DOHH2 (cell line): ENCODE results near the gene GLI3.

Experiments
- H3F3A ChIP-seq: fragments of 200-600 bp; sonication (generic), shearing (Covaris generic); 2 replicates; pipeline ENCODE4 v1.6.0; 2016; ENCODE audit warnings: antibody characterized with exemption, mild to moderate bottlenecking; ENCODE audit not compliant: control insufficient read depth, insufficient read depth
- H3K27ac ChIP-seq: fragments of 200-600 bp; sonication (generic); 2 replicates; pipeline ENCODE4 v1.5.1; 2014; ENCODE audit warnings: low read depth, mild to moderate bottlenecking, low read length, moderate library complexity
- H3K27me3 ChIP-seq: fragments of 200-600 bp; sonication (generic); 2 replicates; pipeline ENCODE4 v1.6.1; 2014; ENCODE audit warnings: mild to moderate bottlenecking, low read length, mixed read lengths; ENCODE audit not compliant: control insufficient read depth
- H3K36me3 ChIP-seq: fragments of 200-600 bp; sonication (generic); 2 replicates; pipeline ENCODE4 v1.6.1; 2014; ENCODE audit warnings: mild to moderate bottlenecking, low read length, moderate library complexity, mixed read lengths; ENCODE audit not compliant: control insufficient read depth
- H3K4me1 ChIP-seq: fragments of 200-600 bp; sonication (generic); 2 replicates; pipeline ENCODE4 v1.6.1; 2014; ENCODE audit warnings: mild to moderate bottlenecking, low read length, mixed read lengths; ENCODE audit not compliant: control insufficient read depth
- H3K4me2 ChIP-seq: fragments of 200-600 bp; sonication (generic); 2 replicates; pipeline ENCODE4 v1.6.0; 2014; ENCODE audit warnings: mild to moderate bottlenecking, low read length, moderate library complexity
- H3K4me3 ChIP-seq: fragments of 200-600 bp; sonication (generic); 2 replicates; pipeline ENCODE4 v1.5.1; 2014; ENCODE audit warnings: mild to moderate bottlenecking, low read length, mixed read lengths
- H3K79me2 ChIP-seq: fragments of 200-600 bp; sonication (generic); 2 replicates; pipeline ENCODE4 v1.6.1; 2014; ENCODE audit warnings: mild to moderate bottlenecking, low read length, mixed read lengths; ENCODE audit not compliant: control insufficient read depth
- H3K9me2 ChIP-seq: fragments of 200-600 bp; sonication (generic); replicated peaks from 2 replicates; pipeline ENCODE4 v1.6.1; 2014; ENCODE audit warnings: mild to moderate bottlenecking, low read length, mixed read lengths; ENCODE audit not compliant: control insufficient read depth
- H3K9me3 ChIP-seq: fragments of 200-600 bp; sonication (generic); 2 replicates; pipeline ENCODE4 v1.6.1; 2014; ENCODE audit warnings: antibody characterized with exemption, low read length, mixed read lengths; ENCODE audit not compliant: control insufficient read depth, insufficient read depth
- H4K20me1 ChIP-seq: fragments of 200-600 bp; sonication (generic); 2 replicates; pipeline ENCODE4 v1.6.0; 2014; ENCODE audit warnings: low read depth, mild to moderate bottlenecking, antibody characterized with exemption, low read length, moderate library complexity; ENCODE audit not compliant: control insufficient read depth, insufficient read depth
- EZH2phosphoT487 ChIP-seq: fragments of 200-600 bp; sonication (generic); IDR thresholded peaks from 2 replicates; pipeline ENCODE4 v1.6.1; 2017; ENCODE audit warnings: borderline replicate concordance, mild to moderate bottlenecking, antibody characterized with exemption, low read length, moderate library complexity, mixed read lengths
- TF ChIP-seq, protein P1 (sequence below): fragments of 200-600 bp; sonication (generic); IDR thresholded peaks from one replicate; pipeline ENCODE4 v1.5.1; 2014; ENCODE audit warnings: antibody characterized with exemption, mild to moderate bottlenecking, low read depth, low read length; ENCODE audit not compliant: poor library complexity, severe bottlenecking

GLI3 gene

DNA sequence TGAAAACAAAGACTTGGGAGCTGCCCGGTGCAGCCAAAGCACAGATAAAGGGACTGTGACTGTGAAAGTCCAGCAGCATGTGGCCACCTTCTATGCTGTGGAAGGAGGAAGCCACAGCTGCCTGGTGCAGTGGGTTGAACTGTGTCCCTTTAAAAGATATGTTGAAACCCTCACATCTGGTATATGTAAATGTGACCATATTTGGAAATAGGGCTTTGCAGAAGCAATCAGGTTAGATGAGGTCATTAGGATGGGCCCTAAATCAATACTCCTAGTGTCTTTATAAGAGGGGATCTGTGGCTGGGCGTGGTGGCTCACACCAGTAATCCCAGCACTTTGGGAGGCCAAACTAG is 136.9 kb downstream of the GLI3 start:
- Histone ChIP-seq H3K36me3 (no peaks in the 10 kb centered on the region), H3K79me2 (no peaks in the 10 kb centered on the region), H3F3A (no peaks in the 10 kb centered on the region), H4K20me1 (no peaks in the 10 kb centered on the region), H3K9me3 (no peaks in the 10 kb centered on the region; the same call in 1 of the 2 replicates), H3K4me2 (no peak overlapping the region), H3K9me2 (no peaks in the 10 kb centered on the region), H3K27ac (no peak overlapping the region), H3K4me3 (no peak overlapping the region), H3K27me3 (no peaks in the 10 kb centered on the region), H3K4me1 (no peaks in the 10 kb centered on the region)
- TF ChIP-seq, protein P1, sequence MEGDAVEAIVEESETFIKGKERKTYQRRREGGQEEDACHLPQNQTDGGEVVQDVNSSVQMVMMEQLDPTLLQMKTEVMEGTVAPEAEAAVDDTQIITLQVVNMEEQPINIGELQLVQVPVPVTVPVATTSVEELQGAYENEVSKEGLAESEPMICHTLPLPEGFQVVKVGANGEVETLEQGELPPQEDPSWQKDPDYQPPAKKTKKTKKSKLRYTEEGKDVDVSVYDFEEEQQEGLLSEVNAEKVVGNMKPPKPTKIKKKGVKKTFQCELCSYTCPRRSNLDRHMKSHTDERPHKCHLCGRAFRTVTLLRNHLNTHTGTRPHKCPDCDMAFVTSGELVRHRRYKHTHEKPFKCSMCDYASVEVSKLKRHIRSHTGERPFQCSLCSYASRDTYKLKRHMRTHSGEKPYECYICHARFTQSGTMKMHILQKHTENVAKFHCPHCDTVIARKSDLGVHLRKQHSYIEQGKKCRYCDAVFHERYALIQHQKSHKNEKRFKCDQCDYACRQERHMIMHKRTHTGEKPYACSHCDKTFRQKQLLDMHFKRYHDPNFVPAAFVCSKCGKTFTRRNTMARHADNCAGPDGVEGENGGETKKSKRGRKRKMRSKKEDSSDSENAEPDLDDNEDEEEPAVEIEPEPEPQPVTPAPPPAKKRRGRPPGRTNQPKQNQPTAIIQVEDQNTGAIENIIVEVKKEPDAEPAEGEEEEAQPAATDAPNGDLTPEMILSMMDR, result no peak
- TF ChIP-seq EZH2phosphoT487, result no peak

DNA sequence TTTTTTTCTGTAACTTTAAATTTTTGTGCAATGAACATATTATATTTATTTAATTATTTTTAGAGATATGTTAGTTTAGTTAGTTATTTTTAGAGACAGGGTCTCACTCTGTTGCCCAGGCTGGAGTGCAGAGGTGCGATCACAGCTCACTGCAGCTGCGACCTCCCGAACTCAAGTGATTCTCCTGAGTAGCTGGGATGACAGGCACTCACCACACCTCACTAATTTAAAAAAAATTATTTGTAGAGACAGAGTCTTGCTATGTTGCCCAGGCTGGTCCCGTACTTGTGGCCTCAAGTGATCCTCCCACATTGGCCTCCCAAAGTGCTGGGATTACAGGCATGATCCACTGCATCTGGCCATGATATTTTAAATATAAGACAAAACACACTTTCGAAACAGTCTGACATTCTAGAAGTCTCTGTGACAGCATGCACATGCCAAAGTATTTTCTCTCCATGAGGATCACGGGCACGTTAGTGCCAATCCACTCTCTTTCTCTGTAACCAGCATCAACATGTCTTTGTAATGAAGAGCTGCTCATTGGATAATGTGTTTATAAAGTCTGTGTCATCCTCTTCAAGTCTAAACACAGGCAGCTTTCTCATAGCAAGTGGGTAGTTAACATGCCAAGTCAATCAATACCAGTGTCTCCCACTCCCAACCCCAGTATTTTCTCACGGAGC is 137.4 kb downstream of the GLI3 start:
- Histone ChIP-seq H3K79me2 (no peaks in the 10 kb centered on the region), H3K27me3 (no peaks in the 10 kb centered on the region), H3K27ac (no peak overlapping the region), H3K4me1 (no peaks in the 10 kb centered on the region), H3K4me2 (no peak overlapping the region), H3K4me3 (no peak overlapping the region), H3K9me2 (no peaks in the 10 kb centered on the region), H4K20me1 (no peaks in the 10 kb centered on the region), H3K36me3 (no peaks in the 10 kb centered on the region), H3F3A (no peaks in the 10 kb centered on the region), H3K9me3 (no peaks in the 10 kb centered on the region; the same call in 1 of the 2 replicates)
- TF ChIP-seq, protein P1, result no peak
- no peak for TF ChIP-seq EZH2phosphoT487

DNA sequence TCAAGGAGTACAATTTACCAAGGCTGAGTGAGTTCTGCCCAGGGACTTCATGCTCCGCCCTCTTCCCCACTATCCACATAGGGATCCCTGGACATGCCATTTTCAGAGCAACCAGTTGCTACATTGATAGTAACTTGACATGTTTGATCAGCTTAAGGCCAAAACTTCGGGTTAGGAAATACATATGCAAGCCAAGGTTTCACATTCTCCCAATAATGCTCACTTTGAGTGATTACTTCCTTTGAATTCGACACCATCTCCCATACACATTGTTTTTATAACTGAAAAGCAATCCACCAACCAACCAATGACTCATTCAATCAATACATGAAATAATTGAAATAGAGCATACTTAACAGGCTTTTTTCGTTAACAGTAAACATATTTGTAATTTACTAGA is 137.9 kb downstream of the GLI3 start:
- Histone ChIP-seq H3K4me2 (no peak overlapping the region), H3K4me1 (no peaks in the 10 kb centered on the region)
- TF ChIP-seq, protein P1, result no peak
- no peak for TF ChIP-seq EZH2phosphoT487

More for the DNA sequence above, 137.9 kb downstream of the GLI3 start:
- no peaks in the 10 kb centered on the region for H3F3A ChIP-seq
- H4K20me1 ChIP-seq, result no peaks in the 10 kb centered on the region
- no peak overlapping the region for H3K27ac ChIP-seq
- no peaks in the 10 kb centered on the region; the same call in 1 of the 2 replicates for H3K9me3 ChIP-seq
- no peaks in the 10 kb centered on the region for H3K9me2 ChIP-seq
- no peak overlapping the region for H3K4me3 ChIP-seq
- H3K36me3 ChIP-seq, result no peaks in the 10 kb centered on the region
- H3K79me2 ChIP-seq, result no peaks in the 10 kb centered on the region
- H3K27me3 ChIP-seq, result no peaks in the 10 kb centered on the region
